Renal pelvis (tissue), 4 donors: Measurements from ENCODE around the gene DHRSX. TPM values are rescaled to one million over a fixed set of nuclear protein-coding genes. Genes with fewer than 3 reads are reported as not detected.
"Not testable (repeated sequence)": the region's sequence is repeated elsewhere in the genome, so short reads cannot be mapped to it uniquely, and the experiment has no call there.

Source experiments
- DNase-seq: peaks from one replicate; pipeline ENCODE4 v3.0.0-alpha.2; 2013
- polyA plus RNA-seq, 3 donors: library from polyadenylated mRNA; unstranded; fragments of 120-200 nt; gene quantifications; one replicate each; pipeline ENCODE4 v1.2.1, GENCODE V29; 2013; ENCODE audit not compliant: insufficient read length in 3 of 3

Gene DHRSX
- polyA plus RNA-seq, 3 donors, result 28.3 to 35.5 (median 32.7) TPM

GRCh38 chrX:2479420-2479780 lies 21.4 kb downstream of the DHRSX start:
- DNase-seq, result no peak

GRCh38 chrX:2478546-2479419 lies 22.0 kb downstream of the DHRSX start:
- no peak for DNase-seq

- not testable (repeated sequence) for DNase-seq
These were observed 23.5 kb downstream of the DHRSX start for GRCh38 chrX:2477313-2477712.

GRCh38 chrX:2474963-2475726 lies 25.6 kb downstream of the DHRSX start:
- no peak for DNase-seq

GRCh38 chrX:2474280-2474962 lies 26.4 kb downstream of the DHRSX start:
- no peak for DNase-seq

- not testable (repeated sequence) for DNase-seq
These were observed 27.7 kb downstream of the DHRSX start for GRCh38 chrX:2473064-2473463.

- DNase-seq, result no peak
These were observed 29.1 kb downstream of the DHRSX start for GRCh38 chrX:2471641-2472040.

- not testable (repeated sequence) for DNase-seq
These were observed 29.6 kb downstream of the DHRSX start for GRCh38 chrX:2471126-2471525.

- not testable (repeated sequence) for DNase-seq
These were observed 30.9 kb downstream of the DHRSX start for GRCh38 chrX:2469852-2470251.

GRCh38 chrX:2469196-2469685 lies 31.5 kb downstream of the DHRSX start:
- no peak for DNase-seq

GRCh38 chrX:2468261-2469195 lies 32.2 kb downstream of the DHRSX start:
- no peak for DNase-seq

- no peak for DNase-seq
These were observed 33.7 kb downstream of the DHRSX start for GRCh38 chrX:2466876-2467656.

GRCh38 chrX:2464677-2465166 lies 36.1 kb downstream of the DHRSX start:
- DNase-seq, result no peak

- DNase-seq, result no peak
These were observed 36.7 kb downstream of the DHRSX start for GRCh38 chrX:2463973-2464676.

- not testable (repeated sequence) for DNase-seq
These were observed 37.3 kb downstream of the DHRSX start for GRCh38 chrX:2463481-2463880.

- no peak for DNase-seq
These were observed 38.0 kb downstream of the DHRSX start for GRCh38 chrX:2462780-2463179.

GRCh38 chrX:2462074-2462473 lies 38.7 kb downstream of the DHRSX start:
- no peak for DNase-seq

GRCh38 chrX:2461711-2462016 lies 39.1 kb downstream of the DHRSX start:
- no peak for DNase-seq
